GM21447 (cell line): Measurements from ENCODE around the gene SCGB1D2.
"Not testable (repeated sequence)": the region's sequence is repeated elsewhere in the genome, so short reads cannot be mapped to it uniquely, and the experiment has no call there.

Experiments used
- ATAC-seq: cut with Tn5 transposase; IDR thresholded peaks from one replicate; pipeline ENCODE4 v1.9.1; 2021; ENCODE audit not compliant: unreplicated experiment

SCGB1D2 gene, protein sequence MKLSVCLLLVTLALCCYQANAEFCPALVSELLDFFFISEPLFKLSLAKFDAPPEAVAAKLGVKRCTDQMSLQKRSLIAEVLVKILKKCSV

GRCh38 chr11:62242021-62242420 lies at the start of gene SCGB1D2:
TSS of gene SCGB1D2 (plus strand) at chr11:62242239. CDS start at chr11:62242308, 69 bp downstream.
- no peak for ATAC-seq

DNA sequence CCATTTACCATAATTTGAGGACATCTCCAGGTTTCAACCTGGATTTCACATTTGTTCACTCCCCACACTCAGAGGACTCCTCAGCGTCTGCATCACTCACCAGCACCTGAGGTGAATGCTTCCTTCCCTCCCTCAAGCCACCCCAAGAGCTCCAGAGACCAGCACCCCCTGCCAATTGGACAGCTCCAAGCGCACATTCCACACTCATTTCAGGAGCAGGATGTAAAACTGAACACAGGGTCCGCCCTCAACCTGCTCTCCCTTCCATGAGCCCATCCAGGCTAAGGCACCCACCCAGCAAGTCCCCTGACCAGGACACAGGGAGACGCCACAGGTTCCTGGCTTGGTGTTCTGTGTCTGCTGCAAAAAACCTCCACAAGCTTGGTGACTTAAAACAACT lies 48.1 kb upstream of the SCGB1D2 start:
- no peak for ATAC-seq

- not testable (repeated sequence) for ATAC-seq
Observed at GRCh38 chr11:62195010-62195409, 47.0 kb upstream of the SCGB1D2 start.

DNA sequence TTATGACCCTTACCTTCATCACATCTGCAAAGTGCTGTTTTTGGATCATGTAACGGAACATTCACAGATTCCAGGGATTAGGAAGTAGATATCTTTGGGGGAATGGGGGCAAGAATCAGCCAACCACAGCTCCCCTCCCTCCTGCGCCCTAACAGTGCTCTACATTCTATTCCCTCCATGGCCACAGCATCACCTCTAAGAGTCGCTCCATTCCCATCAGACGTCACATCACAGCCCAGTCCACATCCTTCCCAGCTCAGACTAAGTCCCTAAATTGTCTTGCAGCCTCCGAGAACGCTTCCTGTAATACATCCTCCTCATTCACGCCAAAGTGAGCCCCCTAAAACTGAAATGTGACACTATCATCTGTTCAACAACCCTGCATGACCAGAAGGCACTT lies 46.1 kb upstream of the SCGB1D2 start:
- ATAC-seq: no peak

GRCh38 chr11:62197400-62197799 lies 44.6 kb upstream of the SCGB1D2 start:
- ATAC-seq: not testable (repeated sequence)

DNA sequence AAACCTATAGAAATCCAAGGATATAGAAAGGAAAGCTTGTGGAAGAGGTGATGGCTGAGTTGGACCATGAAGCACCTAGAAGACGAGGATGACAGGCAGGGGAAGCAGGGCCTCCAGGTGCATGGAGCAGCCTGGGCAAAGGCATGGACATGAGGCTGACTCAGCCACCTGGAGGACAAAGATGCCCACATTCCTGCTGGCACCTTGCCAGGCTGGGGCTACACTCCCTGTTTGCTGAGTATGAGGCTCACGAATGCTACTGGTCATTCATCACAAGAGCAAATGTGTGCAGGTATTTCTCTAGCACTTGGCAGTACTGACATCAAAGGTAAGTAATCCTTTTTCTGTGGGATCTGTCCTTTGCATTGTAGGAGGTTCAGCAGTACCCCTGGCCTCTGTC lies 40.7 kb upstream of the SCGB1D2 start:
- ATAC-seq: no peak

DNA sequence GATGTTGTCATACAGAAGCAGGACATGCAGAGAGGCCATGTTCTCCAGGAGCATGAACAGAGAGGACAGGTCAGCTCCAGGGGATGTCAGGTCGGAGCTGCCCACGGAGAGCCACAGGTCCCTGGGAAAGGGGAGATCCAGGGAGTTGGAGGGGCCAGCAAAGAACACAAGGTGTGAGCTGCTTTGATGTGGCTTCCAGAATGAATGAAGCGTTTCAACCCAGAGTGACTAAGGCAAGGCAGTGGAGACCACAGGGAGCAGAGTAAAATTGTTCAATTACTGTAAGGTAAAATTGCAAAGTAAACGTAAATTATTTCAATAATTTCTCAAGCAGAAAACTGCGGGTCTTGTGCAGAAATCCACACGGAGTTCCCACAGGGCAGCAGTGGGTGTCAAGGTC lies 39.1 kb upstream of the SCGB1D2 start:
- ATAC-seq: no peak

- no peak for ATAC-seq
Observed at GRCh38 chr11:62204430-62204829, 37.6 kb upstream of the SCGB1D2 start.

DNA sequence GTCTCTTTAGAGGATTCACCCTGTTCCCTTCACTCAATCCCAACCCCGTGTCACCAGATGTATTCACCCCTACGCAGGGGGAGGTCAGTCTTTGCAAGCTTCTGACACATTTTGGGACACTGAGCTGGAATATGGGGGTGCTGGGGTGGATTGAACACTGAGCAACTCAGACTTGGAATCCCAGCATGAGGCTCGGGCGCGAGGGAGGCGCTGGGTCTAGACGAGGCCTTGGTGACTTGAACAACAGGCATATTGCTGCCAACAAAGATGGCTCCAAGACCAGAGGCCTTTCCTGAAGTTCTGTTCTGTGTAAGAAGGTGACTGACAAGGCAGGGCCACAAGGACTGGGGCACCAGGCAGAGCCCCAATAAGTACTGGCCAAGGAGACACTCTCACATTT lies 36.6 kb upstream of the SCGB1D2 start:
- ATAC-seq: no peak

GRCh38 chr11:62206276-62207066 lies 35.6 kb upstream of the SCGB1D2 start:
- not testable (repeated sequence) for ATAC-seq

- no peak for ATAC-seq
Observed at GRCh38 chr11:62208785-62209144, 33.3 kb upstream of the SCGB1D2 start.

DNA sequence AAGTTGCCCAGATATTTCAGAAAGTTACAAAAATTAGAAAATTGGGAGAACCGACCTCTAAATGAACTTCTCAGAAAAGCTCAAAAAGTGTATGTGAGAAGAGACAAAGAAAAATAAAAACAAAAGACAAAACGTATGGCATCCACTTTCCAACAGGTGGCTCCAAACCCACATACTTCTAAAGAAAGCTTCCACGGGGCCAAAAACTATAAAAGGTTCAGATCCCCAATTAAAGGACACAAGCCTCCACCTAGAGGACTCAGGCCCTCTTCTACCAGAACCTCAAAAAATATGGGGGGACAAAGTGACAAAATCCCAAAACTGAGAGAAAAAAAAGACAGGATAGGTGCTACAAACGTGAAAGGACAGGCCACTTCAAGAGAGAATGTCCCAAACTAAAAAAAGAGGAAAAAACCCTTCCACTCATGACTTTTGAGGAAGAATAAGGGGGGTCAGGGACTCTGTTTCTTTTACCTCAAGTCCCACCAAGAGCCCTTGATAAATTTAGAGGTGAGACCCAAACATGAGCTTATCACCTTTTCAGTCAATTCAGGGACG lies 24.8 kb upstream of the SCGB1D2 start:
- no peak for ATAC-seq

GRCh38 chr11:62221498-62221897 lies 20.5 kb upstream of the SCGB1D2 start:
- no peak for ATAC-seq

GRCh38 chr11:62223095-62223494 lies 18.9 kb upstream of the SCGB1D2 start:
- ATAC-seq: no peak

GRCh38 chr11:62233730-62234129 lies 8.3 kb upstream of the SCGB1D2 start:
- no peak for ATAC-seq

GRCh38 chr11:62236187-62236586 lies 5.9 kb upstream of the SCGB1D2 start:
- no peak for ATAC-seq

GRCh38 chr11:62237499-62237898 lies 4.5 kb upstream of the SCGB1D2 start:
- no peak for ATAC-seq

DNA sequence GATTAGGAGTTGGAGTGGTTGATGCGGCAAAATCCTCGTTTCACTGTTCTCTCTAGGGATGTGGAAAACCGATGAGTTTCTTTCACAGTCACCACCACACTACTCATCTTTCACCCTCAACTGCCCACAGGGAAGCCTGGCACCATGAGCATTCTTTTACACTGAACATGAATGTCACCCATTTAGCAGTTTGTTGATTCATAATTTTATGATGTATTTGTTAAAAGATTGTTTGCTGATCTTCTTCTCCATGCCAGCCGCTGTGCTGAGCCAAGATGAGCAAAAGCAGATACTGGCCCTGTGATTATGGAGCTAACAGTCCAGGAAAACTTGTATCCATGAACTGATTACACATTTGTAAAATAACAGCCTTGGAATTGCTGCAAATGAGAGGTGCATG lies 3.9 kb upstream of the SCGB1D2 start:
- no peak for ATAC-seq

DNA sequence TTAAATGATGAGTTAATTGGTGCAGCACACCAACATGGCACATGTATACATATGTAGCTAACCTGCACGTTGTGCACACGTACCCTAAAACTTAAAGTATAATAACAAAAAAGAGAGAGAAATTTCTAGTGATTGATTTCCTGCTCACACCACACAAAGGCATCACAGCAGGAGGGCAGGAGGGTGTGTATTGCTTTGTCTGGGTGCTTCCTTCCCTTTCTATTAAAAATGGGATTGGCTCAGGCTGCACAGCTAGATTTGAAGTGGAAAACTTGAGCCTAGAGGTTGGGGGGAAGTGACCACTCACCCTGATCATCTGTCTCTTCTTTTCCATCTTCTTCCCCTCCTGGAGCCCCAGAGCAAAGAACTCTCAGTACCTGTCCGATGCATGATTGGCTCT lies 944 bp upstream of the SCGB1D2 start:
- no peak for ATAC-seq

- no peak for ATAC-seq
Observed at GRCh38 chr11:62245271-62245753, 3.3 kb downstream of the SCGB1D2 start.

DNA sequence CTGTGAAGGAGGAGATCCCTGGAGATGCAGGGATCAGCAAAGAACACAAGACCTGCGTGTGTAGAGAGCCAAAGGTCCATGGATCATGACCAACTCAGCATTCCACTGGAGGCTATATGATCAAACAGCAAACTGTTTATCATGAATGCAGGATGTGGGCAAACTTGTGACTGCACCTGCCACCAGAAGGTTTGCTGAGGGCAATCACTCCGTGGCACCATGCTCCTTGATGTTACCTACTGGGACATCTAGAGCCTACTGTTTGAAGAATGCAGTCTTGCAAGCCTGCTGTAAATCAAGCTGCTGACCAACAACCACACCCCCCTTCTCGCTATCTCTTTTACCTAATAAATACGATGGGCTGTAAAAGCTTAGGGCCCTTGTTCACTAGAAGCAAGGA lies 9.7 kb downstream of the SCGB1D2 start:
- no peak for ATAC-seq

GRCh38 chr11:62253999-62254542 lies 12.0 kb downstream of the SCGB1D2 start:
- ATAC-seq: no peak
